Smooth muscle cell (in vitro differentiated cells): ENCODE data around the gene ROPN1. TPM values are rescaled to one million over a fixed set of nuclear protein-coding genes. Genes with fewer than 3 reads are reported as not detected.
"Not testable (repeated sequence)": the region's sequence is repeated elsewhere in the genome, so short reads cannot be mapped to it uniquely, and the experiment has no call there.

ENCODE experiments used
- DNase-seq: peaks from one replicate; lab custom pipeline; 2025; ENCODE audit not compliant: unreplicated experiment; lab: John Stamatoyannopoulos, UW
- H2AFZ ChIP-seq: fragments of 200-600 bp; sonication (generic); 2 replicates; pipeline ENCODE4 v1.6.0; 2016; ENCODE audit warnings: antibody characterized with exemption, low read depth, mild to moderate bottlenecking
- H3F3A ChIP-seq: fragments of 200-600 bp; sonication (generic); 2 replicates; pipeline ENCODE4 v1.6.0; 2017; ENCODE audit warnings: antibody characterized with exemption, low read depth
- H3K27ac ChIP-seq: fragments of 200-600 bp; sonication (generic); 2 replicates; pipeline ENCODE4 v1.5.1; 2016; ENCODE audit warnings: low read depth, mild to moderate bottlenecking
- H3K27me3 ChIP-seq: fragments of 200-600 bp; sonication (generic); 2 replicates; pipeline ENCODE4 v1.6.1; 2016; ENCODE audit warnings: low read depth, mild to moderate bottlenecking
- H3K36me3 ChIP-seq: fragments of 200-600 bp; sonication (generic); 2 replicates; pipeline ENCODE4 v1.5.1; 2016; ENCODE audit warnings: low read depth
- H3K4me1 ChIP-seq: fragments of 200-600 bp; sonication (generic); 2 replicates; pipeline ENCODE4 v1.5.1; 2016; ENCODE audit warnings: low read depth
- H3K4me2 ChIP-seq: fragments of 200-600 bp; sonication (generic); 2 replicates; pipeline ENCODE4 v1.6.0; 2016; ENCODE audit warnings: mild to moderate bottlenecking
- H3K4me3 ChIP-seq: fragments of 200-600 bp; sonication (generic); 2 replicates; pipeline ENCODE4 v1.5.1; 2016; ENCODE audit warnings: mild to moderate bottlenecking
- H3K79me2 ChIP-seq: fragments of 200-600 bp; sonication (generic); 2 replicates; pipeline ENCODE4 v1.6.0; 2016; ENCODE audit warnings: low read depth, mild to moderate bottlenecking
- H3K9ac ChIP-seq: fragments of 200-600 bp; sonication (generic); 2 replicates; pipeline ENCODE4 v1.6.0; 2016; ENCODE audit warnings: low read depth
- H3K9me3 ChIP-seq: fragments of 200-600 bp; sonication (generic); replicated peaks from 2 replicates; pipeline ENCODE4 v1.5.1; 2016; ENCODE audit warnings: low read depth
- H4K20me1 ChIP-seq: fragments of 200-600 bp; sonication (generic); 2 replicates; pipeline ENCODE4 v1.6.0; 2016; ENCODE audit warnings: low read depth
- WGBS: methylation state at CpG from one replicate; pipeline ENCODE4 v1.1.7; 2016; ENCODE audit warnings: low lambda C conversion rate; 5-methylcytosine and 5-hydroxymethylcytosine counted together
- polyA plus RNA-seq: library from polyadenylated mRNA; unstranded; fragments of >200 nt; fragmentation: Nextera tagmentation; extraction: Ambion mirVana; gene quantifications from 2 replicates; pipeline ENCODE4 v1.2.1, GENCODE V29; 2016
- total RNA-seq: library from RNA; depleted of rRNA; stranded (reverse); fragments of >200 nt; gene quantifications from 2 replicates; pipeline ENCODE4 v1.2.3, GENCODE V29; 2014
- TF ChIP-seq, protein P1 (sequence below): fragments of 200-600 bp; sonication (generic); IDR thresholded peaks from 2 replicates; pipeline ENCODE4 v1.5.1; 2017; ENCODE audit warnings: borderline replicate concordance, mild to moderate bottlenecking, antibody characterized with exemption; ENCODE audit not compliant: insufficient read depth, poor library complexity, severe bottlenecking

Gene ROPN1
- total and polyA plus RNA-seq, 2 experiments from 2014 or later = not detected

DNA sequence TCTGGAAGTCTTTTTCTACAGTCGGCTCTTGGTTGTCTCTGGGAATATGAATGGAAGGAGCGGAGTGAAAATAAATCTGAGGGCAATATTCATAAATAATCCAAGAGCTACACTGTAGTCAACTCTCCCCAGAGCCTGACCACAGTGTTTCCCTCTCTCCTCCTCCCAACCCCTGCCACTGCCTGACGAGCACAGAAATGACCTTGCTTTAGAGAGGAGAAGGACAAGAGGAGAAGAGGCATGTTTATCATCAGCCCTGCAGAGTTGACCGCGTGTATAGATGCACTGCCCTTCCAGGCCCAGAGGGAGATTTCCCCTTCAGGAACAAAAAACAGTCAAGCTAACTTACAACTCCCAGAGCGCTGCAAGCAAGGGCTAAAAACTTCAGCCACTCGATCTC lies 16.9 kb downstream of the ROPN1 start:
- DNase-seq, H3K27ac ChIP-seq, H2AFZ ChIP-seq, H4K20me1 ChIP-seq, H3K9ac ChIP-seq, H3F3A ChIP-seq, H3K4me1 ChIP-seq, H3K79me2 ChIP-seq, H3K27me3 ChIP-seq, H3K4me3 ChIP-seq, H3K36me3 ChIP-seq, H3K9me3 ChIP-seq, H3K4me2 ChIP-seq: not testable (repeated sequence)
- WGBS = 71% methylated on average over 5 of the region's 7 CpGs

DNA sequence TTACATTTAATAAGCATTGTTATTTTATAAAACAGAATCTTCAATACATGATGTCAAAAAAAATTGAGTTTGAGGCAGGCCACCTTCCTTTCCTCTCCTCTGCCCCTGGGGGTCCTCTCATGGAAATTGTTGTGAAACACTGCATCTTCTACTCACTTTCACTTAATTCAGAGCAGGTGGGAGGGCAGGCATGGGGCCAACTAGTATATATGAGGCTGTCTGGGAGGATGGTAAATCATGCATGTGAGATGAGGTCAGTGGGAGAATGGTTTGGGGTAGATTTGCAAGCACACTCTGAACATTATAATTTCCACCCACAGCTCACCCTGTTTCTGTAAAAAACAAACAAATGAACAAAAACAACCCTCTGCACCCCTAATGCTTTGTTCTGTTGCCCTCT lies 20.5 kb downstream of the ROPN1 start:
- H3K9me3 ChIP-seq = no peaks in the 10 kb centered on the region
- no peaks in the 10 kb centered on the region for H3K79me2 ChIP-seq
- DNase-seq = no peak
- no peaks in the 10 kb centered on the region for H3K36me3 ChIP-seq
- no peak overlapping the region for H3K27ac ChIP-seq
- H3K9ac ChIP-seq = no peak overlapping the region
- H3K4me2 ChIP-seq = no peak overlapping the region
- H3F3A ChIP-seq = no peaks in the 10 kb centered on the region
- no peak overlapping the region for H3K4me3 ChIP-seq
- no peaks in the 10 kb centered on the region for H3K4me1 ChIP-seq
- TF ChIP-seq, protein P1, sequence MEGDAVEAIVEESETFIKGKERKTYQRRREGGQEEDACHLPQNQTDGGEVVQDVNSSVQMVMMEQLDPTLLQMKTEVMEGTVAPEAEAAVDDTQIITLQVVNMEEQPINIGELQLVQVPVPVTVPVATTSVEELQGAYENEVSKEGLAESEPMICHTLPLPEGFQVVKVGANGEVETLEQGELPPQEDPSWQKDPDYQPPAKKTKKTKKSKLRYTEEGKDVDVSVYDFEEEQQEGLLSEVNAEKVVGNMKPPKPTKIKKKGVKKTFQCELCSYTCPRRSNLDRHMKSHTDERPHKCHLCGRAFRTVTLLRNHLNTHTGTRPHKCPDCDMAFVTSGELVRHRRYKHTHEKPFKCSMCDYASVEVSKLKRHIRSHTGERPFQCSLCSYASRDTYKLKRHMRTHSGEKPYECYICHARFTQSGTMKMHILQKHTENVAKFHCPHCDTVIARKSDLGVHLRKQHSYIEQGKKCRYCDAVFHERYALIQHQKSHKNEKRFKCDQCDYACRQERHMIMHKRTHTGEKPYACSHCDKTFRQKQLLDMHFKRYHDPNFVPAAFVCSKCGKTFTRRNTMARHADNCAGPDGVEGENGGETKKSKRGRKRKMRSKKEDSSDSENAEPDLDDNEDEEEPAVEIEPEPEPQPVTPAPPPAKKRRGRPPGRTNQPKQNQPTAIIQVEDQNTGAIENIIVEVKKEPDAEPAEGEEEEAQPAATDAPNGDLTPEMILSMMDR = no peak
- peaks cover 29% of the 10 kb centered on the region for H3K27me3 ChIP-seq
- H2AFZ ChIP-seq = no peak overlapping the region
- no peaks in the 10 kb centered on the region for H4K20me1 ChIP-seq

DNA sequence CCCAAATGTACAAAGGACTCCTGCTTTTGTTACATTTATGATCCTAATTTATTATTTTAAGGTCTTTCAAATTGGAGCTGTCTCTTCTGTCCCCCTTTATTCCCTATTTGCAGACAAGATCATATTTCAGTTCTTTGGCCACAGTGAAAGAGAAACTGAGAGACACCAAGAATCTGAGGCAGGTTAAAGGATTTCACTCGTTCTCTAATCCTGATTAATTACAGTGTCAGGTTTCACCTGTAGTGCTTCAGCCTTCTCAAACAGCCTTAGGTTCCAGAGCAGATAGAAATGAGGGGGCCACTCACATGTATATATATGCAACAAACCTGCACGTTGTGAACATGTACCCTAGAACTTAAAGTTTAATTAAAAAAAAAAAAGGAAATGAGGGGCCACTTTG lies 24.7 kb downstream of the ROPN1 start:
- whole genome bisulfite sequencing = 44% methylated on average over 2 of the region's 2 CpGs

DNA sequence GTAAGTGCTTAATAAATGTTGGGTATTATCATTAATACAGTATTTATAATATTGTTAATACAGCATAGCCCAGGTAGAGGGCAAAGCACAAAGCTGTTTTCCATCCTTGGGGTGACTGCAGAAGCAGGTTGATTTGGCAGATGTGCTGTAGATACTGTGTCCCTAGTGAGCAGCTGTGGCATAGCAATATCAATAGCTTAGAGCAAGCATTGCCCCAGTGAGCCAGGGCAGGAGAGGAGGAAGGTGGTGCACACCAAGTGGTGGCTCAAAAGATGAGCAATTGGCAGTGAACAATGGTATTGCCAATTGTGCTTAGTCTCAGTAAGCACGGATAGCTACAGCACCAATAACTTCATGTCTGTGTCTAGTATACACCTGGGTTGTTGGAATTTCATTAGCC lies 25.1 kb downstream of the ROPN1 start:
- H2AFZ ChIP-seq, DNase-seq, H3K9me3 ChIP-seq, H3K4me2 ChIP-seq, H3K36me3 ChIP-seq, H3K4me3 ChIP-seq, H3K4me1 ChIP-seq, H3K27ac ChIP-seq, H3K9ac ChIP-seq, H3F3A ChIP-seq, H3K79me2 ChIP-seq, H4K20me1 ChIP-seq: not testable (repeated sequence)
- H3K27me3 ChIP-seq = peaks cover 29% of the 10 kb centered on the region
- WGBS = 67% methylated on average over 1 of the region's 1 CpG

More for the DNA sequence above, 24.7 kb downstream of the ROPN1 start:
- H3K27me3 ChIP-seq = peaks cover 29% of the 10 kb centered on the region
- H3K4me3 ChIP-seq, H3K27ac ChIP-seq, H3K4me1 ChIP-seq, H3K9me3 ChIP-seq, DNase-seq, H2AFZ ChIP-seq, H3F3A ChIP-seq, H3K4me2 ChIP-seq, H3K9ac ChIP-seq, H4K20me1 ChIP-seq, H3K79me2 ChIP-seq, H3K36me3 ChIP-seq: not testable (repeated sequence)

DNA sequence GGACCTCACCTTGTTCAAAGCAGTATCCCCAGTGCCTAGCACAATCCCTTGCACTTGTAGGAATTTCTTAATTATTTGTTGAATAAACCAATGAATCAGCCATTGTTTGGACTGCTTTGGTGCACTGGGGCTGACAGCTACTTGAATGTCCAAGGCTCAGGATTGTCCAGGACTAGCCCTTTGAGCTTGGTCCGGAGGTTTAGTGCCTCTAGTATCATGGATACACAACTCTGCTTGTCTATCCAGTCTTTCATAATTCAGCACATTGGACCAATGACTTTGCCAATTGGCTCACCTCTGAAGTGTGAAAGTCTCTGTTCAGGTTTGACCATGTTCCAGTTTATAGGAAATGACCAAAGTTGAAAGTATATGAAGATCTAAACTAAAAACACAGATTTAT lies 27.1 kb downstream of the ROPN1 start:
- 100% methylated on average over 1 of the region's 1 CpG for WGBS

DNA sequence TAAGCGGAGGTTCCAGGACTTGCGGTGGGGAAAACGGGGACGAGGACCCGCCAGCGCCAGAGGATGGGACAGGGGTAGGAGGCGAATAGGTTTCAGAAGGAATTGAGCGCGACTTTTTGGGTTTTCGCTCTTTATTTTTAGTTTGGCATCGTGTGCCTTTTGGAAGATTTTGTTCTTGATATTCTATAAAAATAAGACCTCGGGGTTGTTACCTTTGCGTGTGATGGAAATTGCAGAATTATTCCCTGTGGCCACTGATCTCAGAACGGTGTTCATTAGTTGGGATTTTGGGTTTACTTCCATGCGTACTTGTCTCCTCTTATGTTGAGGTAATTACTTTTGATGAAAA lies 30.4 kb downstream of the ROPN1 start:
- no peak overlapping the region for H3K9ac ChIP-seq
- TF ChIP-seq, protein P1 = no peak
- H3K4me1 ChIP-seq = peaks cover 14% of the 10 kb centered on the region
- WGBS = 4% methylated on average over 15 of the region's 15 CpGs
- H3K4me2 ChIP-seq = peak overlapping the region; percentile 89
- H3K36me3 ChIP-seq = peaks cover under 1% of the 10 kb centered on the region
- H3K27ac ChIP-seq = peak overlapping the region; percentile 71
- peak overlapping the region; percentile 89 for H2AFZ ChIP-seq
- H3K4me3 ChIP-seq = peak overlapping the region; percentile 65
- no peaks in the 10 kb centered on the region for H4K20me1 ChIP-seq
- no peaks in the 10 kb centered on the region for H3F3A ChIP-seq
- H3K9me3 ChIP-seq = no peaks in the 10 kb centered on the region
- no peak for DNase-seq
- H3K79me2 ChIP-seq = peaks cover 17% of the 10 kb centered on the region
- H3K27me3 ChIP-seq = no peaks in the 10 kb centered on the region

More for the DNA sequence above, 27.1 kb downstream of the ROPN1 start:
- H3K27ac ChIP-seq, H3K4me3 ChIP-seq, H3K4me1 ChIP-seq, H4K20me1 ChIP-seq, H3K4me2 ChIP-seq, H3K9me3 ChIP-seq, H3K36me3 ChIP-seq, H2AFZ ChIP-seq, H3K79me2 ChIP-seq, H3K9ac ChIP-seq, H3F3A ChIP-seq, DNase-seq: not testable (repeated sequence)
- peaks cover 20% of the 10 kb centered on the region for H3K27me3 ChIP-seq
